Heart right ventricle (tissue), 16 donors: Measurements from ENCODE around the gene CORIN. TPM values are rescaled to one million over a fixed set of nuclear protein-coding genes. Genes with fewer than 3 reads are reported as not detected.

Experiments used
- ATAC-seq, 8 donors: fragments of 200-7000 bp; cut with Tn5 transposase; one replicate each; pipeline ENCODE4 v1.9.1; 2020; ENCODE audit warnings: mild to moderate bottlenecking in 8 of 8, moderate library complexity in 8 of 8, moderate number of reproducible peaks in 1 of 8
- DNase-seq, 2 donors: peaks; one replicate each; pipeline ENCODE4 v3.0.0-alpha.2; 2020
- H3K27ac ChIP-seq, 10 donors: fragments of 200-600 bp; sonication (generic) in 2 of 10; one replicate each; pipeline versions ENCODE4 v1.5.0 to v1.8.0; 2020 to 2022; ENCODE audit warnings: mild to moderate bottlenecking in 3 of 10
- H3K27me3 ChIP-seq, 7 donors: fragments of 200-600 bp; one replicate each; pipeline ENCODE4 v1.8.0; 2021 to 2022; ENCODE audit warnings: mild to moderate bottlenecking in 2 of 7
- H3K36me3 ChIP-seq, 9 donors: fragments of 200-600 bp; sonication (generic) in 1 of 9; one replicate each; pipeline versions ENCODE4 v1.5.0 to v1.8.0; 2020 to 2022; ENCODE audit warnings: mild to moderate bottlenecking in 2 of 9
- H3K4me1 ChIP-seq, 9 donors: fragments of 200-600 bp; sonication (generic) in 1 of 9; one replicate each; pipeline versions ENCODE4 v1.5.0 to v1.8.0; 2020 to 2022; ENCODE audit warnings: mild to moderate bottlenecking in 4 of 9
- H3K4me3 ChIP-seq, 10 donors: fragments of 200-600 bp; sonication (generic) in 2 of 10; one replicate each; pipeline versions ENCODE4 v1.5.0 to v1.8.0; 2020 to 2022; ENCODE audit warnings: mild to moderate bottlenecking in 7 of 10, moderate library complexity in 2 of 10
- H3K9me3 ChIP-seq, 11 donors: fragments of 200-600 bp in 10 of 11; sonication (generic) in 2 of 11; one replicate each; pipeline versions ENCODE4 v1.5.0 to v1.8.0; 2013 to 2022; ENCODE audit warnings: mild to moderate bottlenecking in 2 of 11, control low read depth in 1 of 11, moderate library complexity in 1 of 11
- CTCF ChIP-seq, 9 donors: fragments of 200-600 bp; sonication (generic) in 2 of 9; IDR thresholded peaks; one replicate each; pipeline versions ENCODE4 v1.5.0 to v1.8.0; 2021 to 2022; ENCODE audit warnings: antibody characterized with exemption in 9 of 9, mild to moderate bottlenecking in 5 of 9, moderate library complexity in 1 of 9
- WGBS, 2 donors: extraction: QIAGEN DNeasy Blood & Tissue Kit; methylation state at CpG; one replicate each; pipeline ENCODE4 v1.1.7; 2013; ENCODE audit warnings: inconsistent platforms in 1 of 2; 5-methylcytosine and 5-hydroxymethylcytosine counted together
- intact Hi-C, 10 donors: fragments of 100-400 bp; cut with DNase I; formaldehyde crosslinking; loops; one replicate each; pipeline versions ENCODE4 v1.11.1 to v1.14.2; 2022
- polyA plus RNA-seq, 2 donors: library from polyadenylated mRNA; stranded (reverse); fragments of 200-250 nt; gene quantifications; one replicate each; pipeline ENCODE4 v1.2.3, GENCODE V29; 2013
- total RNA-seq, 10 donors: library from RNA; stranded (reverse); fragmentation: NEBNext Ultra II Directional in 3 of 10; extraction: Animal tissue kit (Norgen Biotek cat#: 25700) in 3 of 10; gene quantifications; one replicate each; pipeline versions ENCODE4 v1.2.1 to v1.2.4, GENCODE V29; 2021 to 2023
- donor health status: Arrhythmogenic right ventricular cardiomyopathy.
- donor health status: ischemic (EF 13 %, LVEDD 7.1; RV severe dilation, severe dysfunction).
- donor health status: healthy with polysubstance abuse.
- donor health status: DM: no; HTN: yes; CAD: no.
- donor health status: DM: no; HTN: no; CAD: no.
- donor health status: ischemic (EF 25% LVEDD 6.9; RV normal size, moderate dysfunction).
- donor health status: ischemic (EF 25% LVEDD 5.7; RV mildly dilated, moderate dysfunction).
- donor health status: healthy.
- donor health status: DM: yes; HTN: yes; CAD: no.
- donor health status: Ischemic cardiomyopathy.
- donor health status: ischemic (EF 35%, LVEDD 5.7; RV mildly dilated, moderate dysfunction).
- donor health status: nonischemic (EF 11% LVEDD 7.7; RV severe dilation, severe dysfunction).
- donor health status: DM: yes; HTN: yes; CAD: no.
- donor health status: PGD.
- donor health status: ischemic (EF 29% LVEDD 5.4; RV normal size, mild dysfunction).
- donor health status: nonischemic (EF 23%, LVEDD 6.1; RV moderate dilation, normal function).

CORIN gene
- total and polyA plus RNA-seq, 12 donors, result 8.4 to 159 (median 70.2) TPM

GRCh38 chr4:47668810-47669408 is 169.0 kb downstream of the CORIN start:
- DNase-seq, result peak in 1 of 2 donors; percentile 32
- Histone ChIP-seq H3K4me1 (no peaks in the 10 kb centered on the region), H3K9me3 (no peaks in the 10 kb centered on the region), H3K4me3 (no peak overlapping the region), H3K36me3 (no peaks in the 10 kb centered on the region), H3K27me3 (no peaks in the 10 kb centered on the region), H3K27ac (no peak overlapping the region)
- ATAC-seq, result peak in 6 of 8 donors; percentile 61 to 71 (median 68)
- 36 to 37% methylated on average over 11 of the region's 11 CpGs for whole genome bisulfite sequencing, 2 donors
- intact Hi-C loops, result loop anchor here in 4 of 10 donors (2.0 to 10.0 kb wide), 4 partner anchors 258 to 266 kb away; no protein-coding TSS in a partner anchor
- peak; percentile 57 to 76 (median 70) for TF ChIP-seq CTCF (IDR thresholded peaks at IDR 0.05)

DNA sequence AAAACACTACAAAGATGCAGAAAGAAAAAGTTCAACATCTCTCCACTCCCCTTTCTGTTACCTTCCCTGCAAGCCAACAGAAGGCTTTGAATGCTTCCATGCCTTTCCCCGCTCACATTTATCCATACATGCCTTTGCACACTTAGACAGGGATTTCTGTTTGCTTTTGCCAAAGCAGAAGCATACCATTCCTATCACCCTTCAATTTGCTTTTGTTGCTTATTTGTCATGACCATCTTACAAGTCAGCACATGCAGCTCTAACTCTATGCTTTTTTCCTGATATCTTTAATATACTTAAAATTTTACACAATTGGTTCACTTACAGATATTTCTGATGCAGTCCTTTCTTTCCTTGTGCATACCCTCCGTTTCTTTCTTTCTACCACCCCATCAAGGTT is 169.6 kb downstream of the CORIN start:
- Histone ChIP-seq H3K27me3 (no peaks in the 10 kb centered on the region), H3K4me1 (no peaks in the 10 kb centered on the region), H3K9me3 (no peaks in the 10 kb centered on the region), H3K36me3 (no peaks in the 10 kb centered on the region), H3K4me3 (no peak overlapping the region), H3K27ac (no peak overlapping the region)
- intact Hi-C loops, result loop anchor here in 4 of 10 donors (2.0 to 10.0 kb wide), 4 partner anchors 259 to 267 kb away; no protein-coding TSS in a partner anchor
- no peak for ATAC-seq
- no peak for DNase-seq
- TF ChIP-seq CTCF (IDR thresholded peaks at IDR 0.05), result no peak
- WGBS, 2 donors, result 80 to 94% methylated on average over 2 of the region's 2 CpGs

- Histone ChIP-seq H3K4me3 (no peak overlapping the region), H3K27ac (no peak overlapping the region), H3K27me3 (no peaks in the 10 kb centered on the region), H3K36me3 (no peaks in the 10 kb centered on the region), H3K4me1 (no peaks in the 10 kb centered on the region), H3K9me3 (no peaks in the 10 kb centered on the region)
- ATAC-seq (no peak), DNase-seq (no peak)
- WGBS, 2 donors, result 88 to 91% methylated on average over 3 of the region's 3 CpGs
- no peak for TF ChIP-seq CTCF (IDR thresholded peaks at IDR 0.05)
- intact Hi-C loops, result loop anchor here in 3 of 10 donors (5.0 to 10.0 kb wide), 3 partner anchors 260 to 267 kb away; no protein-coding TSS in a partner anchor
Observed at GRCh38 chr4:47667552-47667951, 170.3 kb downstream of the CORIN start.

GRCh38 chr4:47664051-47664826 is 173.6 kb downstream of the CORIN start:
- no peak for TF ChIP-seq CTCF (IDR thresholded peaks at IDR 0.05)
- peak in 1 of 8 donors; percentile 55 for ATAC-seq

More at GRCh38 chr4:47664051-47664826, 173.6 kb downstream of the CORIN start:
- H3K4me1 ChIP-seq, result no peaks in the 10 kb centered on the region
- no peaks in the 10 kb centered on the region for H3K27me3 ChIP-seq
- H3K4me3 ChIP-seq, result no peak overlapping the region
- intact Hi-C loops, result loop anchor here in 1 of 10 donors (10.0 kb wide), 1 partner anchor 271 kb away; no protein-coding TSS in a partner anchor
- peaks cover 0 to 13% (median 0%) of the 10 kb centered on the region in 9 donors for H3K36me3 ChIP-seq
- no peak for DNase-seq
- no peak overlapping the region for H3K27ac ChIP-seq
- H3K9me3 ChIP-seq, result no peaks in the 10 kb centered on the region
- WGBS, 2 donors, result 65 to 72% methylated on average over 8 of the region's 8 CpGs
